Measurements from ENCODE around the gene UPP1.

DNA sequence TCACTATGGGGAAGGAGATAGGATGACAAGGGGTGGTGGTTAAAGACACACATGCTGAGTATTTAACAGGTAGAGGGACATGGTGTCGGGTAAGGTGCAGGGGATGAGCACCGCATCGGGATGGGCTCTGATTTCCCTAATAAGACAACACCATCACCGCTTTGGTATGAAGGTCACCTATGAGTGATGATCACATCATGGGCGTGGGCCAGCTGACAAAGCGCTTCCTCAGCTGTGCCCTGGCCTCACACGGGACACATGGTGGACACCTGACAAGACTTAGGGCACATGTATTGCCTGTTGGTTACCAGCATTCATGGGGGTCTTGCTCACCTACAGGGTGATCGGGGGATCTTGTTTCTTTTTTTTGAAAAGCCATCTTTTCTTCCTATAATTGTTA is 41.0 kb upstream of the UPP1 start:
- TF ChIP-seq POLR2A (IDR thresholded peaks at IDR 0.05; ENCODE audit: low read depth, low read length): no peak
- no peak for TF ChIP-seq POLR2AphosphoS5 (IDR thresholded peaks at IDR 0.05; ENCODE audit: low read depth, low read length)
- TF ChIP-seq TAF1 (IDR thresholded peaks at IDR 0.05; ENCODE audit: low read depth, low read length): no peak
- TF ChIP-seq SPI1 (IDR thresholded peaks at IDR 0.05; ENCODE audit: low read depth, low read length): no peak
